Stomach (tissue), 4 donors: ENCODE data around the gene SLA2.

Source experiments
- CTCF ChIP-seq, 7 experiments: fragments of 450-650 bp in 4 of 7; fragments of 200-600 bp in 3 of 7; sonication (generic) in 3 of 7; IDR thresholded peaks; one replicate each; pipeline ENCODE4 v1.5.1; 2016 to 2019; ENCODE audit warnings: antibody characterized with exemption in 7 of 7, control low read depth in 2 of 7, mild to moderate bottlenecking in 1 of 7
- POLR2A ChIP-seq, 4 donors: fragments of 450-650 bp; IDR thresholded peaks; one replicate each; pipeline ENCODE4 v1.6.1; 2016; ENCODE audit warnings: antibody characterized with exemption in 4 of 4, control low read depth in 2 of 4, mild to moderate bottlenecking in 1 of 4, moderate library complexity in 1 of 4
- POLR2AphosphoS5 ChIP-seq, 3 donors: sonication (generic); formaldehyde crosslinking; IDR thresholded peaks; one replicate each; pipeline ENCODE4 v1.6.1; 2016; ENCODE audit warnings: antibody characterized with exemption in 3 of 3

GRCh38 chr20:36632147-36632486 is 13.9 kb downstream of the SLA2 start:
- TF ChIP-seq POLR2AphosphoS5 (IDR thresholded peaks at IDR 0.05) (no peak), CTCF (IDR thresholded peaks at IDR 0.05) (no peak), POLR2A (IDR thresholded peaks at IDR 0.05) (no peak)
